ENCODE results near the gene ADORA1. TPM values are rescaled to one million over a fixed set of nuclear protein-coding genes. Genes with fewer than 3 reads are reported as not detected.

ADORA1 gene
- polyA plus RNA-seq, 3 donors: 0.13 to 1.1 TPM; not detected in 1

GRCh38 chr1:203084588-203085527, 42.7 kb upstream of the ADORA1 start:
- H3K79me2 ChIP-seq (ENCODE audit: insufficient read depth, low read length): no peaks in the 10 kb centered on the region
- no peaks in the 10 kb centered on the region for H3K36me3 ChIP-seq (replicated peaks in 1 of 2; ENCODE audit: control insufficient read depth in 1 of 2, insufficient read depth in 2 of 2, low read length in 2 of 2)
- no peak overlapping the region for H3K4me3 Mint-ChIP-seq
- TF ChIP-seq CTCF (IDR thresholded peaks at IDR 0.05): peak; percentile 51
- no peaks in the 10 kb centered on the region for H3K27me3 ChIP-seq (ENCODE audit: control insufficient read depth in 2 of 2, insufficient read depth in 2 of 2, low read length in 2 of 2)
- H3K4me1 ChIP-seq (ENCODE audit: control insufficient read depth in 1 of 2, insufficient read depth in 2 of 2, low read length in 2 of 2): peaks cover 8 to 30% of the 10 kb centered on the region in 2 donors
- no peak overlapping the region for H2AFZ ChIP-seq (ENCODE audit: insufficient read depth, low read depth, low read length, poor library complexity, severe bottlenecking)
- no peak overlapping the region for H3K27ac ChIP-seq (ENCODE audit: low read depth in 1 of 2, low read length in 2 of 2)
- H3K4me2 ChIP-seq (replicated peaks; ENCODE audit: extremely low read depth, low read length, poor library complexity, severe bottlenecking): no peak overlapping the region
- no peak overlapping the region for H3K9ac ChIP-seq (ENCODE audit: insufficient read depth, low read length, poor library complexity, severe bottlenecking)
- peaks cover 0 to 3% (median 0%) of the 10 kb centered on the region in 7 donors for H3K9me3 Mint-ChIP-seq
- H3K4me1 Mint-ChIP-seq: peaks cover 32% of the 10 kb centered on the region
- H3K27ac Mint-ChIP-seq: no peak overlapping the region
- H3K27me3 Mint-ChIP-seq (ENCODE audit: low read depth in 3 of 3): peaks cover 2 to 14% (median 9%) of the 10 kb centered on the region in 3 donors
- no peak for DNase-seq
- 94% methylated on average over 11 of the region's 14 CpGs for whole genome bisulfite sequencing (ENCODE audit: insufficient coverage)
- H3K36me3 Mint-ChIP-seq: peaks cover 5% of the 10 kb centered on the region in 2 donors
- H4K20me1 ChIP-seq (ENCODE audit: insufficient read depth, low read length): no peaks in the 10 kb centered on the region
- no peak overlapping the region for H3K4me3 ChIP-seq (replicated peaks in 1 of 3; ENCODE audit: low read depth in 2 of 3, low read length in 3 of 3)
- intact Hi-C loops (cut with micrococcal nuclease): no loop called here
- H3K9me3 ChIP-seq (replicated peaks in 1 of 2; ENCODE audit: control insufficient read depth in 1 of 2, insufficient read depth in 1 of 2, low read length in 2 of 2): no peaks in the 10 kb centered on the region

GRCh38 chr1:203085528-203086406, 41.8 kb upstream of the ADORA1 start, which contains the start of gene MYOG:
TSS of gene MYOG (minus strand) at chr1:203086012. CDS start at chr1:203085961, 51 bp downstream.
- Histone ChIP-seq H3K4me1 (ENCODE audit: control insufficient read depth in 1 of 2, insufficient read depth in 2 of 2, low read length in 2 of 2) (peaks cover 8 to 30% of the 10 kb centered on the region in 2 donors), H3K79me2 (ENCODE audit: insufficient read depth, low read length) (no peaks in the 10 kb centered on the region), H3K27ac (ENCODE audit: low read depth in 1 of 2, low read length in 2 of 2) (no peak within 1 kb of the TSS), H4K20me1 (ENCODE audit: insufficient read depth, low read length) (no peaks in the 10 kb centered on the region), H3K4me2 (replicated peaks; ENCODE audit: extremely low read depth, low read length, poor library complexity, severe bottlenecking) (no peak within 1 kb of the TSS), H2AFZ (ENCODE audit: insufficient read depth, low read depth, low read length, poor library complexity, severe bottlenecking) (no peak within 1 kb of the TSS), H3K9me3 (replicated peaks in 1 of 2; ENCODE audit: control insufficient read depth in 1 of 2, insufficient read depth in 1 of 2, low read length in 2 of 2) (no peaks in the 10 kb centered on the region), H3K36me3 (replicated peaks in 1 of 2; ENCODE audit: control insufficient read depth in 1 of 2, insufficient read depth in 2 of 2, low read length in 2 of 2) (no peaks in the 10 kb centered on the region), H3K27me3 (ENCODE audit: control insufficient read depth in 2 of 2, insufficient read depth in 2 of 2, low read length in 2 of 2) (no peaks in the 10 kb centered on the region), H3K4me3 (replicated peaks in 1 of 3; ENCODE audit: low read depth in 2 of 3, low read length in 3 of 3) (no peak within 1 kb of the TSS), H3K9ac (ENCODE audit: insufficient read depth, low read length, poor library complexity, severe bottlenecking) (no peak within 1 kb of the TSS)
- DNase-seq: no peak
- Mint-ChIP-seq H3K27me3 (ENCODE audit: low read depth in 3 of 3) (peaks cover 5 to 14% (median 9%) of the 10 kb centered on the region in 3 donors), H3K4me1 (peaks cover 37% of the 10 kb centered on the region), H3K4me3 (no peak within 1 kb of the TSS), H3K27ac (peak within 1 kb of the TSS in 1 of 7 donors; percentile 46), H3K36me3 (peaks cover 0 to under 1% of the 10 kb centered on the region in 2 donors), H3K9me3 (peaks cover 0 to 3% (median 0%) of the 10 kb centered on the region in 7 donors)
- no peak for TF ChIP-seq CTCF (IDR thresholded peaks at IDR 0.05)
- intact Hi-C loops (cut with micrococcal nuclease): no loop called here
- WGBS (ENCODE audit: insufficient coverage): 96% methylated on average over 19 of the region's 36 CpGs

Measured in CD14-positive monocyte (primary cell).